ENCODE results near the gene ADAM17.
"Not testable (repeated sequence)": the region's sequence is repeated elsewhere in the genome, so short reads cannot be mapped to it uniquely, and the experiment has no call there.

The ADAM17 gene

DNA sequence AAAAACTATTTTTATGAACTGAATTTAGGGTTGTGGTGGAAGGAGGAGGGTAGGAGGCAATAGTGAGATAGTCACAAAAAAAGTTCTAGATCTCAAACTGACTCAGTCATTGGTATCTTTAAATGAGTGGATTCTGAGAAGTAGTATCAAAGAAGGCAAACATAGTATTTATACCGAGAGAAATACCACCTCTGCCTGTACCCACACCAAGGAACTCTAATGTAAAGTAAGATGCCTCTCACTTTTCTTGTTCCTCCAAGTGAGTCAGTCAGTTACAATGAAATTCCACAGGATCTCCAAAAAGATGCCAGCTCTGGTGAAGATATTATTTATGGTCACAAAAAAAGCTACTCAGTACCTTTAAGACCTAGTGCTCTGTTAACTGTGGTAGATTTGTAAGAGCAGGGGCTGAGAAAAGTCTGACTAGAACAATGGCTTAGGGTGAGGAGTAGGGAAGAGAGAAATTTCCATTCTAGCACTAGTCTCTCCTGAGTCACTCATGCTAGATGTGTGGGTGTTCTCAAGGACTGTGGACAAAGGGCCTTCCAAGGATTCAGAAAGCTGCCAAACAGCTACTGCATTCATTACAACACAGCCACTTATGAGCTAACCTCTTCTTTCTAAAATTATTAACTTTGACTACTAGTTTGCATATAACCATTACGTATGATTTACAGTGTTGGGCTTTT, 38.9 kb upstream of the ADAM17 start:
- no peak overlapping the region for H3K27ac ChIP-seq
- no peak for TF ChIP-seq ZFX (IDR thresholded peaks at IDR 0.05; ENCODE audit: borderline replicate concordance)
- TF ChIP-seq, protein P1, sequence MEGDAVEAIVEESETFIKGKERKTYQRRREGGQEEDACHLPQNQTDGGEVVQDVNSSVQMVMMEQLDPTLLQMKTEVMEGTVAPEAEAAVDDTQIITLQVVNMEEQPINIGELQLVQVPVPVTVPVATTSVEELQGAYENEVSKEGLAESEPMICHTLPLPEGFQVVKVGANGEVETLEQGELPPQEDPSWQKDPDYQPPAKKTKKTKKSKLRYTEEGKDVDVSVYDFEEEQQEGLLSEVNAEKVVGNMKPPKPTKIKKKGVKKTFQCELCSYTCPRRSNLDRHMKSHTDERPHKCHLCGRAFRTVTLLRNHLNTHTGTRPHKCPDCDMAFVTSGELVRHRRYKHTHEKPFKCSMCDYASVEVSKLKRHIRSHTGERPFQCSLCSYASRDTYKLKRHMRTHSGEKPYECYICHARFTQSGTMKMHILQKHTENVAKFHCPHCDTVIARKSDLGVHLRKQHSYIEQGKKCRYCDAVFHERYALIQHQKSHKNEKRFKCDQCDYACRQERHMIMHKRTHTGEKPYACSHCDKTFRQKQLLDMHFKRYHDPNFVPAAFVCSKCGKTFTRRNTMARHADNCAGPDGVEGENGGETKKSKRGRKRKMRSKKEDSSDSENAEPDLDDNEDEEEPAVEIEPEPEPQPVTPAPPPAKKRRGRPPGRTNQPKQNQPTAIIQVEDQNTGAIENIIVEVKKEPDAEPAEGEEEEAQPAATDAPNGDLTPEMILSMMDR (IDR thresholded peaks at IDR 0.05), result no peak

DNA sequence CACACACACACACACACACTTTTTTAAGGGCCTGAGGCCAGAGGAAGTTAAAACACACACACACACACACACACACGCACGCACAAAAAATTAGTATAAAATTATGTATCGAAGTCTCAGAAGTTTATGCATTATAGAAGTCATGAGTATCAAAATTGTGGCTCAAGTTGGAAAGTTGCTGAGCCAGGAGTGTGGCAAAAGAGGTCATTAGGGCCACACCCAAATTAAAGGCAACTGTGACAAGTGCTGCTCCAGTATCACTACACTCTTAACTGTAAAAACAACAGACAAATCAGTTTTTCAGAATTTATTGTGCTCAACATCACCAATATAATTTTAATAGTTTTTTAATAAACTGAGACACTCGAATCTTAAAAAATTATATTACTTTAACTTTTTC, 38.3 kb upstream of the ADAM17 start:
- no peak overlapping the region for H3K27ac ChIP-seq
- TF ChIP-seq, protein P1 (IDR thresholded peaks at IDR 0.05), result no peak
- no peak for TF ChIP-seq ZFX (IDR thresholded peaks at IDR 0.05; ENCODE audit: borderline replicate concordance)

DNA sequence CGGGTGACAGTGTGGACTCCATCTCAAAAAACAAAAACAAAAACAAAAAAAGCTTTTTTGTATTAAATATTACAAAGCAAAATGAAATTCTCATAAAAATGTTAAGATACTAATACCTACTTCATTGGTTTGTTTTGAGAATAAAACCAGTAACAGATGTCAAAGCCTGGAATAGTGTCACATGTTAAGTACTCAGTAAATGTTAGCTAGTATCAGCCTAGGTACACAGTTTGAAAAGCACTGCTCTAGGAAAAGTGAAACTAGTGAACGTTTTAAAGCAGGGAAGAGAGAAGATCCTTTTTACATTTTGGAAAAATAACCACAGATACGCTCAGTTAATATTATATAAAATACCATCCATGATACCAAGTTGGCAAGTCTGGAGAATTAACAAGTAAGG, 37.1 kb upstream of the ADAM17 start:
- H3K27ac ChIP-seq, result no peak overlapping the region
- TF ChIP-seq, protein P1 (IDR thresholded peaks at IDR 0.05), result no peak
- TF ChIP-seq ZFX (IDR thresholded peaks at IDR 0.05; ENCODE audit: borderline replicate concordance), result no peak

DNA sequence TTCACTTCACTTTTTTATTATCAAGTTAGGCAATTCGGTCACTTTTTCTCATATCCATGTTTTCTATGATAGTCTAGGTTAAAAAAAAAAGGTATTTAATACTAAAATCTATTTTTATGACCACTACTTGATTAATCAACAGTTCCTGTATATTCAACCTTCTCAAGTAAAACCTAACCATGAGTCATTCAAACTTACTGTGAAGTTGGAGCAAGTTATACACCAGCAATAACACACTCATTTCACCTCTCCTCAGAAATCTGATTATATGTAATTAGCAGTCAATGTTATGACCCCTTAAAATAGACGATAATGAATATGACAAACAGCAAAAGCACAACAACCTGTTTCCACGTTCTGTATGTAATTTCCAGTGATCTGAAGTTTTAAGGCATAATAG, 35.0 kb upstream of the ADAM17 start:
- TF ChIP-seq ZFX (IDR thresholded peaks at IDR 0.05; ENCODE audit: borderline replicate concordance), result no peak
- TF ChIP-seq, protein P1 (IDR thresholded peaks at IDR 0.05), result no peak

DNA sequence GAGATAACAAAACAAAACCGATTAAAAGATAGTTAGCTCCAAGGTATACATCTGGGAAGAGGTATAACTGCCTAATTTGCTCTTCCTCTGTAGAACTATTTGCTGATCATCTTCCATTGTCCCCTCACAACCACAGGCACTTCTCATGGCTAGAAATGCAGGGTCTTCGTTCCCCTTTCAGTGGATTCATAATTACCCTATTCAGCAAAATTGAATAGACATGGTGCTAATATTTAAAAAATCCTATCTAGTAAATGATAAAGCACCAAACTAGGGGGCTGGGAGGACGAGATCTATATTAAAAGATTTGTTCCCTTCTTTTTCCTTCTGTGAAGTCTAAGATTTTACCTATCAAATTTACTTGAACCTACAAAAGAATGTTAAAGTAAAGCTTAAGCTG, 30.8 kb upstream of the ADAM17 start:
- H3K27ac ChIP-seq, result no peak overlapping the region
- TF ChIP-seq, protein P1 (IDR thresholded peaks at IDR 0.05), result no peak
- TF ChIP-seq ZFX (IDR thresholded peaks at IDR 0.05; ENCODE audit: borderline replicate concordance), result no peak

More for the DNA sequence above, 35.0 kb upstream of the ADAM17 start:
- no peak overlapping the region for H3K27ac ChIP-seq

DNA sequence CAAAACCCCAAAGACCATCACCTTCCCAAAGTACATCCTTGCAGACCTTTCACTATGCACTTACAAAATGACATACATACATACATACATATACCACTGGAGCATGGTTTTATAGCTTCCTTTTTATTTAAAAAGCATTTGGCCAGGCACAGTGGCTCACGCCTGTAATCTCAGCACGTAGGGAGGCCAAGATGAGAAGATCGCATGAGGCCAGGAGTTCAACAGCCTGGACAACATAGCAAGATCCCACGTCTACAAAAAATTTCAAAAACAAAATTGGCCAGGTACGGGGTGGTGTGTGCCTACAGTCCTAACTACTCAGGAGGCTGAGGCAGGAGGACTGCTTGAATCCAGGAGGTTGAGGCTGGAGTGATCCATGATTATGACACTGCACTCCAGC, 29.9 kb upstream of the ADAM17 start:
- H3K27ac ChIP-seq, result no peak overlapping the region

DNA sequence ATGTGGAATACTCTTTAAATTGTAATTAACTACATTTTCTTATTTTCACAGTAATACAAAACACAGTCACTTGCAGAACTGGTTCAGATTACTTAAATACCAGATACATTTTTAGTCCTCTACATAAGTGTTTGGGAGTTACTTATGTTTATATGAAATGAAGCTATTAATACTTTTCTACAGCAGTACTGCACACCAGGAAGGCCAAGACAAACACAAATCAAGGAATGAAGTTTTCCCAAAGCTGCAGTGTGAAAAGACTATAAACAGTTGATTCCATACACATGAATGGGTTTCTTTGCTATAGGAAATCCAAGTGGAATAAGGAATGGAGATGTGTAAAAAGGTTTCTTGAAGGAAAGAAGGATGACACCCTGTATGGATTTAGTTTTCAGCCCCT, 29.3 kb upstream of the ADAM17 start:
- H3K27ac ChIP-seq, result not testable (repeated sequence)

More for the DNA sequence above, 29.9 kb upstream of the ADAM17 start:
- no peak for TF ChIP-seq ZFX (IDR thresholded peaks at IDR 0.05; ENCODE audit: borderline replicate concordance)
- TF ChIP-seq, protein P1 (IDR thresholded peaks at IDR 0.05), result no peak

DNA sequence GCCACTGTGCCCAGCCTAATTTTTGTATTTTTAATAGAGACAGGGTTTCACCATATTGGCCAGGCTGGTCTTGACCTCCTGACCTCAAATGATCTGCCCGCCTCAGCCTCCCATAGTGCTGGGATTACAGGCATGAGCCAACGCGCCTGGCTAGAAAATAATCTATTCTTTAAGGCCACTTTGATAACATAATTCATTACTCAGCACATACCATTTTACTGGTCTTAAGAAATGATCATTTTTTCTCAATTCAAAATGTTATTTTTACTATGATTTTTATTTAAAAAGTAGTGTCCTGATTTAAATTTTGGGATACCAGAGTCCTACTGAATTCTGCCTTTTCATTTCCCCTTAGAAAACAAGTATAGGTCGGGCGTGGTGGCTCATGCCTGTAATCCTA, 27.0 kb upstream of the ADAM17 start:
- TF ChIP-seq, protein P1 (IDR thresholded peaks at IDR 0.05), result no peak
- no peak for TF ChIP-seq ZFX (IDR thresholded peaks at IDR 0.05; ENCODE audit: borderline replicate concordance)
- no peak overlapping the region for H3K27ac ChIP-seq
